GM12892 (cell line): ENCODE data around the gene XPR1.

ENCODE experiments used
- POLR2A ChIP-seq: IDR thresholded peaks from 2 replicates; pipeline ENCODE4 v1.6.1; 2011; ENCODE audit warnings: low read depth, low read length, control low read depth
- TAF1 ChIP-seq: IDR thresholded peaks from 2 replicates; pipeline ENCODE4 v1.6.1; 2011; ENCODE audit warnings: low read depth, mild to moderate bottlenecking, control low read depth, low read length, borderline replicate concordance

DNA sequence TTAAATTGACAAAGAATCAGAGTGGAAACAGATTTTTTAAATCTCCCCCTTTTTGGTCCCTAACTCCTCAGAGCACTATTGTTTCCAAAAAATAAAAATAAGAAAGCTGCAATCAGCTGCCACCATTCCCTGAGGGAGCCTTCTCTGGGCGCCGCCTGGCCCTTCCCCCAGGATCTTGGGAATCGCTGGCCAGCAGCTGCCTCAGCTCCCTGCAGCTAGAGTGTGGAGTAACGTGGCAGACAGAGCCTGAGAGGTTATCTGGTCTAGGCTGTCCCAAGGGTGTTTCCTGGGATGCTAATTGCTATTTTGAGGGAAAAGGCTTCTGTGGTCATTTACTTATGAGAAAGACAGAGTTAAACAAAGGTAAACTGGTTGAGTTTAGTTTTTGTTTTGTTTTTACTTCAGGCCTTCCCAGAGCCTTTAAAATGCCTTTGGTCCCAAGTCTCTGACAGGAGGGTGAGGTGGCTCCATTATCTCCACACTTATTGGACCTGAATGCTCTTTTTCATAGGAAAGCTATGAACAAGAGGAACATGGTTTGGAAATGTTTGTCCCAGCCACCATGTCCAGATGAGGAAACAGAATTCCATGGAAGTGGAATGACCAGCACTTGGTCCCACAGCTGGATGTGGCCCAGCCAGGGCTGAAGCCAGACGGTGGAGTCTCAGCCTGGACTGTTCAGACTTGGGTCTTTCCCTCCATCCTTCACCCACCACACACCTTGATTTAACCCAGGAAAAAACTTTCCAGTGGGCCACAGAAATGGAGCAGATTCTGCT is 266.8 kb downstream of the XPR1 start:
- TF ChIP-seq TAF1 (no peak), POLR2A (no peak)
